ENCODE results near the gene MRPL49.
A peak's percentile ranks its signal among the peaks of the same experiment; 100 is the strongest.
"Not testable (repeated sequence)": the region's sequence is repeated elsewhere in the genome, so short reads cannot be mapped to it uniquely, and the experiment has no call there.

The MRPL49 gene

GRCh38 chr11:65134952-65135632 is 13.0 kb downstream of the MRPL49 start:
- DNase-seq, result peak; percentile 94

- no peak for DNase-seq
These were observed 13.6 kb downstream of the MRPL49 start for GRCh38 chr11:65135633-65136145.

GRCh38 chr11:65136515-65137096 is 14.5 kb downstream of the MRPL49 start:
- DNase-seq, result no peak

GRCh38 chr11:65141896-65142494 is 19.9 kb downstream of the MRPL49 start:
- no peak for DNase-seq

GRCh38 chr11:65147352-65148075 is 25.4 kb downstream of the MRPL49 start:
- DNase-seq, result no peak

- DNase-seq, result no peak
These were observed 26.5 kb downstream of the MRPL49 start for GRCh38 chr11:65148657-65149056.

- not testable (repeated sequence) for DNase-seq
These were observed 28.0 kb downstream of the MRPL49 start for GRCh38 chr11:65150131-65150508.

GRCh38 chr11:65150509-65151299 is 28.6 kb downstream of the MRPL49 start:
- peak; percentile 14 for DNase-seq

GRCh38 chr11:65151331-65151899 is 29.3 kb downstream of the MRPL49 start:
- no peak for DNase-seq

- no peak for DNase-seq
These were observed 30.0 kb downstream of the MRPL49 start for GRCh38 chr11:65152122-65152521.

GRCh38 chr11:65156256-65156655 is 34.1 kb downstream of the MRPL49 start:
- no peak for DNase-seq

- no peak for DNase-seq
These were observed 34.8 kb downstream of the MRPL49 start for GRCh38 chr11:65156926-65157325.

- no peak for DNase-seq
These were observed 35.2 kb downstream of the MRPL49 start for GRCh38 chr11:65157336-65157735.

GRCh38 chr11:65159012-65159411 is 36.9 kb downstream of the MRPL49 start:
- DNase-seq, result no peak

- DNase-seq, result no peak
These were observed 38.5 kb downstream of the MRPL49 start for GRCh38 chr11:65160643-65161042.

- no peak for DNase-seq
These were observed 41.6 kb downstream of the MRPL49 start for GRCh38 chr11:65163684-65164083.

GRCh38 chr11:65165410-65166317 is 43.5 kb downstream of the MRPL49 start:
- no peak for DNase-seq

- no peak for DNase-seq
These were observed 44.8 kb downstream of the MRPL49 start for GRCh38 chr11:65166893-65167292.

GRCh38 chr11:65167656-65168055 is 45.5 kb downstream of the MRPL49 start:
- no peak for DNase-seq

- DNase-seq, result no peak
These were observed 47.1 kb downstream of the MRPL49 start for GRCh38 chr11:65169164-65169641.

- no peak for DNase-seq
These were observed 48.0 kb downstream of the MRPL49 start, which contains the start of gene SPDYC for GRCh38 chr11:65170058-65170534. Gene SPDYC (plus strand): TSS chr11:65170233. CDS start chr11:65171358, 1,125 bp downstream.
